PC-3 (cell line): Measurements from ENCODE around the gene ARHGEF28. TPM values are rescaled to one million over a fixed set of nuclear protein-coding genes. Genes with fewer than 3 reads are reported as not detected.

ENCODE experiments used
- ATAC-seq: fragments of 200-7000 bp; cut with Tn5 transposase; 2 replicates; pipeline ENCODE4 v1.9.1; 2020; ENCODE audit warnings: mild to moderate bottlenecking, moderate library complexity
- BruUV-seq: library from RNA; stranded (reverse); fragments of 400-500 nt; replicated peaks from 2 replicates; lab custom pipeline; 2021; lab: Mats Ljungman, UMichigan
- CTCF ChIA-PET: fragments of 300-600 bp; sonication (Branson Sonifier 250); formaldehyde crosslinking; loops from one replicate; lab custom pipeline; 2022; ENCODE audit warnings: antibody characterized with exemption; lab: Charles Lee
- POLR2A ChIA-PET: fragments of 300-600 bp; sonication (Branson Sonifier 250); formaldehyde crosslinking; loops from one replicate; lab custom pipeline; 2022; ENCODE audit warnings: antibody characterized with exemption; ENCODE audit not compliant: unreplicated experiment; lab: Charles Lee
- DNase-seq: peaks from one replicate; pipeline ENCODE4 v3.0.0-alpha.2; 2015
- H2AFZ ChIP-seq: fragments of 300-600 bp; sonication (generic); 2 replicates; pipeline ENCODE4 v1.6.0; 2016; ENCODE audit warnings: antibody characterized with exemption, low read length
- H3F3A ChIP-seq: fragments of 300-600 bp; sonication (generic); one replicate; pipeline ENCODE4 v1.6.0; 2017; ENCODE audit warnings: antibody characterized with exemption, low read length, control low read depth, mild to moderate bottlenecking; ENCODE audit not compliant: unreplicated experiment
- H3K27ac ChIP-seq: fragments of 300-600 bp; sonication (generic); 2 replicates; pipeline ENCODE4 v1.5.1; 2016; ENCODE audit warnings: mild to moderate bottlenecking, low read length
- H3K27me3 ChIP-seq: fragments of 300-600 bp; sonication (generic); 2 replicates; pipeline ENCODE4 v1.6.1; 2016; ENCODE audit warnings: low read length, mixed read lengths
- H3K36me3 ChIP-seq: fragments of 300-600 bp; sonication (generic); 2 replicates; pipeline ENCODE4 v1.6.1; 2016; ENCODE audit warnings: low read depth, mixed run types, low read length, mixed read lengths
- H3K4me1 ChIP-seq: fragments of 300-600 bp; sonication (generic); 2 replicates; pipeline ENCODE4 v1.5.1; 2016; ENCODE audit warnings: low read length; ENCODE audit not compliant: insufficient read depth
- H3K4me2 ChIP-seq: fragments of 300-600 bp; sonication (generic); 2 replicates; pipeline ENCODE4 v1.6.0; 2016; ENCODE audit warnings: low read length
- H3K4me3 ChIP-seq: fragments of 300-600 bp; sonication (generic); 2 replicates; pipeline ENCODE4 v1.5.1; 2016; ENCODE audit warnings: mild to moderate bottlenecking, low read length, mixed read lengths
- H3K79me2 ChIP-seq: fragments of 300-600 bp; sonication (generic); 2 replicates; pipeline ENCODE4 v1.6.1; 2017; ENCODE audit warnings: low read length, mixed read lengths
- H3K9ac ChIP-seq: fragments of 300-600 bp; sonication (generic); 2 replicates; pipeline ENCODE4 v1.6.0; 2016; ENCODE audit warnings: mild to moderate bottlenecking, low read length
- H3K9me2 ChIP-seq: fragments of 300-600 bp; sonication (generic); replicated peaks from 2 replicates; pipeline ENCODE4 v1.6.1; 2016; ENCODE audit warnings: mixed run types, low read length, mixed read lengths
- H3K9me3 ChIP-seq: fragments of 300-600 bp; sonication (generic); 2 replicates; pipeline ENCODE4 v1.6.1; 2016; ENCODE audit warnings: low read length, mixed read lengths
- H4K20me1 ChIP-seq: fragments of 300-600 bp; sonication (generic); 2 replicates; pipeline ENCODE4 v1.6.1; 2016; ENCODE audit warnings: low read length, mixed read lengths
- CTCF ChIP-seq: fragments of 300-600 bp; sonication (generic); conservative IDR thresholded peaks from 2 replicates; pipeline ENCODE4 v1.5.1; 2017; ENCODE audit warnings: antibody characterized with exemption, low read depth, mild to moderate bottlenecking, low read length
- EZH2 ChIP-seq: fragments of 300-600 bp; sonication (generic); IDR thresholded peaks from one replicate; pipeline ENCODE4 v1.6.1; 2017; ENCODE audit warnings: antibody characterized with exemption, mild to moderate bottlenecking, low read length; ENCODE audit not compliant: unreplicated experiment
- EZH2phosphoT487 ChIP-seq: fragments of 300-600 bp; sonication (generic); IDR thresholded peaks from 2 replicates; pipeline ENCODE4 v1.6.1; 2018; ENCODE audit warnings: mild to moderate bottlenecking, antibody characterized with exemption, low read length, borderline replicate concordance
- intact Hi-C: fragments of 100-400 bp; cut with micrococcal nuclease; formaldehyde crosslinking; loops from 2 replicates; pipeline ENCODE4 v1.9.0; 2023
- total RNA-seq: library from RNA; depleted of rRNA; stranded (reverse); fragments of >200 nt; gene quantifications from 2 replicates; pipeline ENCODE4 v1.2.3, GENCODE V29; 2014

Gene ARHGEF28
- total RNA-seq, 1 experiment from 2014 or later = 24.2 TPM

- no peak overlapping the region for H3K4me2 ChIP-seq
- no peaks in the 10 kb centered on the region for H3K9me3 ChIP-seq
- H3F3A ChIP-seq = no peaks in the 10 kb centered on the region
- no TSS peak for BruUV-seq
- H3K9me2 ChIP-seq = no peaks in the 10 kb centered on the region
- H2AFZ ChIP-seq = no peak overlapping the region
- H3K27ac ChIP-seq = no peak overlapping the region
- no peak for ATAC-seq
- no peaks in the 10 kb centered on the region for H3K79me2 ChIP-seq
- no peak for DNase-seq
- H3K36me3 ChIP-seq = no peaks in the 10 kb centered on the region; the same call in 1 of the 2 replicates
- H3K9ac ChIP-seq = no peak overlapping the region
- no peaks in the 10 kb centered on the region for H3K4me1 ChIP-seq
- H3K4me3 ChIP-seq = no peak overlapping the region
- CTCF ChIA-PET = no interaction called here
- intact Hi-C loops = no loop called here
- POLR2A ChIA-PET = interaction anchor here (0.7 kb wide), 1 partner anchor 777 kb away, joined by 9 read pairs; no protein-coding TSS in a partner anchor
- TF ChIP-seq EZH2phosphoT487 = no peak
- TF ChIP-seq EZH2 = no peak
- no peak for TF ChIP-seq CTCF
- H4K20me1 ChIP-seq = no peaks in the 10 kb centered on the region
- no peaks in the 10 kb centered on the region for H3K27me3 ChIP-seq
Observed at GRCh38 chr5:73887688-73888087, 261.7 kb downstream of the ARHGEF28 start.

GRCh38 chr5:73890569-73890968 lies 264.6 kb downstream of the ARHGEF28 start:
- Histone ChIP-seq H3K9me3 (no peaks in the 10 kb centered on the region), H3F3A (no peaks in the 10 kb centered on the region), H2AFZ (no peak overlapping the region), H3K27me3 (no peaks in the 10 kb centered on the region), H3K79me2 (no peaks in the 10 kb centered on the region), H3K4me1 (no peaks in the 10 kb centered on the region), H3K4me2 (no peak overlapping the region), H3K4me3 (no peak overlapping the region), H3K9me2 (no peaks in the 10 kb centered on the region), H3K9ac (no peak overlapping the region), H4K20me1 (no peaks in the 10 kb centered on the region), H3K27ac (no peak overlapping the region), H3K36me3 (no peaks in the 10 kb centered on the region)
- ATAC-seq = no peak
- DNase-seq = no peak
- intact Hi-C loops = no loop called here
- ChIA-PET POLR2A (no interaction called here), CTCF (no interaction called here)
- BruUV-seq = no TSS peak
- no peak for TF ChIP-seq EZH2phosphoT487
- TF ChIP-seq CTCF = no peak
- TF ChIP-seq EZH2 = no peak

- ATAC-seq = no peak
- no peak overlapping the region for H3K9ac ChIP-seq
- H3K27me3 ChIP-seq = no peaks in the 10 kb centered on the region
- H3F3A ChIP-seq = no peaks in the 10 kb centered on the region
- POLR2A ChIA-PET = no interaction called here
- H3K79me2 ChIP-seq = no peaks in the 10 kb centered on the region
- intact Hi-C loops = no loop called here
- BruUV-seq = no TSS peak
- no peaks in the 10 kb centered on the region for H3K9me2 ChIP-seq
- no peaks in the 10 kb centered on the region for H4K20me1 ChIP-seq
- H2AFZ ChIP-seq = no peak overlapping the region
- no peak overlapping the region for H3K27ac ChIP-seq
- no peak for DNase-seq
- no peaks in the 10 kb centered on the region for H3K9me3 ChIP-seq
- no peaks in the 10 kb centered on the region for H3K36me3 ChIP-seq
- CTCF ChIA-PET = no interaction called here
- H3K4me2 ChIP-seq = no peak overlapping the region
- no peaks in the 10 kb centered on the region for H3K4me1 ChIP-seq
- H3K4me3 ChIP-seq = no peak overlapping the region
- TF ChIP-seq CTCF = no peak
- no peak for TF ChIP-seq EZH2phosphoT487
- TF ChIP-seq EZH2 = no peak
Observed at GRCh38 chr5:73892218-73892617, 266.2 kb downstream of the ARHGEF28 start.
